ENCODE results near the gene MOXD1. TPM values are rescaled to one million over a fixed set of nuclear protein-coding genes. Genes with fewer than 3 reads are reported as not detected.
"Not testable (repeated sequence)": the region's sequence is repeated elsewhere in the genome, so short reads cannot be mapped to it uniquely, and the experiment has no call there.

MOXD1 gene
- total RNA-seq, 1 donor: 0.52 TPM

- no peaks in the 10 kb centered on the region for H3K4me1 ChIP-seq (ENCODE audit: insufficient read depth, low read length)
- no peak overlapping the region for H3K4me3 ChIP-seq (ENCODE audit: low read length)
- no peaks in the 10 kb centered on the region for H3K9me3 ChIP-seq (ENCODE audit: low read depth, low read length)
- H3K27me3 ChIP-seq (ENCODE audit: insufficient read depth, low read length): no peaks in the 10 kb centered on the region
Measured at GRCh38 chr6:132344811-132345210, 56.5 kb downstream of the MOXD1 start.

GRCh38 chr6:132341646-132342045 lies 59.6 kb downstream of the MOXD1 start:
- H3K4me3 ChIP-seq (ENCODE audit: low read length): no peak overlapping the region
- H3K27me3 ChIP-seq (ENCODE audit: insufficient read depth, low read length): no peaks in the 10 kb centered on the region
- no peaks in the 10 kb centered on the region for H3K9me3 ChIP-seq (ENCODE audit: low read depth, low read length)
- H3K4me1 ChIP-seq (ENCODE audit: insufficient read depth, low read length): no peaks in the 10 kb centered on the region

GRCh38 chr6:132334521-132334885 lies 66.8 kb downstream of the MOXD1 start:
- Histone ChIP-seq H3K4me3 (ENCODE audit: low read length) (no peak overlapping the region), H3K27me3 (ENCODE audit: insufficient read depth, low read length) (no peaks in the 10 kb centered on the region), H3K9me3 (ENCODE audit: low read depth, low read length) (no peaks in the 10 kb centered on the region), H3K4me1 (ENCODE audit: insufficient read depth, low read length) (no peaks in the 10 kb centered on the region)

- Histone ChIP-seq H3K4me1 (ENCODE audit: insufficient read depth, low read length) (no peaks in the 10 kb centered on the region), H3K9me3 (ENCODE audit: low read depth, low read length) (no peaks in the 10 kb centered on the region), H3K4me3 (ENCODE audit: low read length) (no peak overlapping the region), H3K27me3 (ENCODE audit: insufficient read depth, low read length) (no peaks in the 10 kb centered on the region)
Measured at GRCh38 chr6:132333639-132334520, 67.4 kb downstream of the MOXD1 start.

GRCh38 chr6:132330759-132331158 lies 70.5 kb downstream of the MOXD1 start:
- no peaks in the 10 kb centered on the region for H3K4me1 ChIP-seq (ENCODE audit: insufficient read depth, low read length)
- H3K4me3 ChIP-seq (ENCODE audit: low read length): no peak overlapping the region
- H3K9me3 ChIP-seq (ENCODE audit: low read depth, low read length): no peaks in the 10 kb centered on the region
- H3K27me3 ChIP-seq (ENCODE audit: insufficient read depth, low read length): no peaks in the 10 kb centered on the region

- Histone ChIP-seq H3K9me3 (ENCODE audit: low read depth, low read length) (peaks cover 4% of the 10 kb centered on the region), H3K4me3 (ENCODE audit: low read length) (no peak overlapping the region), H3K27me3 (ENCODE audit: insufficient read depth, low read length) (peaks cover 3% of the 10 kb centered on the region)
Measured at GRCh38 chr6:132322398-132322797, 78.9 kb downstream of the MOXD1 start.

GRCh38 chr6:132320007-132320406 lies 81.3 kb downstream of the MOXD1 start:
- peaks cover 16% of the 10 kb centered on the region for H3K9me3 ChIP-seq (ENCODE audit: low read depth, low read length)
- no peak overlapping the region for H3K4me3 ChIP-seq (ENCODE audit: low read length)
- H3K4me1 ChIP-seq (ENCODE audit: insufficient read depth, low read length): no peaks in the 10 kb centered on the region
- H3K27me3 ChIP-seq (ENCODE audit: insufficient read depth, low read length): peaks cover under 1% of the 10 kb centered on the region

More at GRCh38 chr6:132322398-132322797, 78.9 kb downstream of the MOXD1 start:
- no peaks in the 10 kb centered on the region for H3K4me1 ChIP-seq (ENCODE audit: insufficient read depth, low read length)

- H3K4me3 ChIP-seq (ENCODE audit: low read length): no peak overlapping the region
- H3K9me3 ChIP-seq (ENCODE audit: low read depth, low read length): peaks cover 16% of the 10 kb centered on the region
- H3K27me3 ChIP-seq (ENCODE audit: insufficient read depth, low read length): no peaks in the 10 kb centered on the region
- no peaks in the 10 kb centered on the region for H3K4me1 ChIP-seq (ENCODE audit: insufficient read depth, low read length)
Measured at GRCh38 chr6:132316970-132317369, 84.3 kb downstream of the MOXD1 start.

- Histone ChIP-seq H3K4me1 (ENCODE audit: insufficient read depth, low read length) (no peaks in the 10 kb centered on the region), H3K27me3 (ENCODE audit: insufficient read depth, low read length) (no peaks in the 10 kb centered on the region), H3K9me3 (ENCODE audit: low read depth, low read length) (peaks cover 16% of the 10 kb centered on the region)
Measured at GRCh38 chr6:132314432-132314831, 86.8 kb downstream of the MOXD1 start.

GRCh38 chr6:132310921-132311320 lies 90.4 kb downstream of the MOXD1 start:
- Histone ChIP-seq H3K4me3 (ENCODE audit: low read length) (no peak overlapping the region), H3K9me3 (ENCODE audit: low read depth, low read length) (no peaks in the 10 kb centered on the region), H3K4me1 (ENCODE audit: insufficient read depth, low read length) (no peaks in the 10 kb centered on the region), H3K27me3 (ENCODE audit: insufficient read depth, low read length) (no peaks in the 10 kb centered on the region)

More at GRCh38 chr6:132314432-132314831, 86.8 kb downstream of the MOXD1 start:
- no peak overlapping the region for H3K4me3 ChIP-seq (ENCODE audit: low read length)

GRCh38 chr6:132310151-132310550 lies 91.1 kb downstream of the MOXD1 start:
- H3K4me1 ChIP-seq (ENCODE audit: insufficient read depth, low read length); H3K4me3 ChIP-seq (ENCODE audit: low read length); H3K27me3 ChIP-seq (ENCODE audit: insufficient read depth, low read length); H3K9me3 ChIP-seq (ENCODE audit: low read depth, low read length): not testable (repeated sequence)

- no peak overlapping the region for H3K4me3 ChIP-seq (ENCODE audit: low read length)
- no peaks in the 10 kb centered on the region for H3K27me3 ChIP-seq (ENCODE audit: insufficient read depth, low read length)
- no peaks in the 10 kb centered on the region for H3K9me3 ChIP-seq (ENCODE audit: low read depth, low read length)
- no peaks in the 10 kb centered on the region for H3K4me1 ChIP-seq (ENCODE audit: insufficient read depth, low read length)
Measured at GRCh38 chr6:132304891-132305305, 96.4 kb downstream of the MOXD1 start.

- H3K4me3 ChIP-seq (ENCODE audit: low read length): no peak overlapping the region
- no peaks in the 10 kb centered on the region for H3K9me3 ChIP-seq (ENCODE audit: low read depth, low read length)
- no peaks in the 10 kb centered on the region for H3K4me1 ChIP-seq (ENCODE audit: insufficient read depth, low read length)
- H3K27me3 ChIP-seq (ENCODE audit: insufficient read depth, low read length): no peaks in the 10 kb centered on the region
Measured at GRCh38 chr6:132300323-132300949, 100.8 kb downstream of the MOXD1 start.

- H3K27me3 ChIP-seq (ENCODE audit: insufficient read depth, low read length): peaks cover 3% of the 10 kb centered on the region
Measured at GRCh38 chr6:132298344-132298949, 102.8 kb downstream of the MOXD1 start.

GRCh38 chr6:132289756-132290155 lies 111.5 kb downstream of the MOXD1 start:
- no peaks in the 10 kb centered on the region for H3K4me1 ChIP-seq (ENCODE audit: insufficient read depth, low read length)

More at GRCh38 chr6:132298344-132298949, 102.8 kb downstream of the MOXD1 start:
- no peak overlapping the region for H3K4me3 ChIP-seq (ENCODE audit: low read length)
- H3K4me1 ChIP-seq (ENCODE audit: insufficient read depth, low read length): no peaks in the 10 kb centered on the region
- H3K9me3 ChIP-seq (ENCODE audit: low read depth, low read length): no peaks in the 10 kb centered on the region

More at GRCh38 chr6:132289756-132290155, 111.5 kb downstream of the MOXD1 start:
- H3K9me3 ChIP-seq (ENCODE audit: low read depth, low read length): no peaks in the 10 kb centered on the region
- H3K27me3 ChIP-seq (ENCODE audit: insufficient read depth, low read length): peaks cover 6% of the 10 kb centered on the region
- no peak overlapping the region for H3K4me3 ChIP-seq (ENCODE audit: low read length)
